ENCODE measurements around the gene DCLRE1B. TPM values are rescaled to one million over a fixed set of nuclear protein-coding genes. Genes with fewer than 3 reads are reported as not detected.

The DCLRE1B gene
- polyA plus RNA-seq, 1 donor (not counting 4 experiments of a cell fraction or from before 2014, with no cell fraction given): 5.4 TPM

DNA sequence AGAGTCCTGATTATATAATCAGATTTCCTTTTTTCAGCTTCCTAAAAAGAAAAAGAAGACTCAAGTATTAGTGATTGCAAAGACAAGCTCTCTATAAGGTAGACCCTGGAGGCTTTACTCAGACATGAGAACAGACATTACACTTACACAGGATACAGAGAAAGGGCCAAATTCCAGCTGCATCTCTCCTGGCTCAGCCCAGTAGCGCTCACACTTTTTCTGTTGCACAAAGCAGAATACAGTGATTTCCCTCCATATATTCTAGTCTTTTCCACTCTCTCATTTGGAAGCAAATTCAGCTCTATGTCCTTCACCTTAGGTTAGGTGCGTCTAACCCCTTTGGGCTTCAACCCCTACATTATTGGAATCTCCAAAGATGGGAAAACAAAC is 48.7 kb upstream of the DCLRE1B start:
- H3K27me3 ChIP-seq (ENCODE audit: control insufficient read depth, extremely low read depth, insufficient read depth, low read length): no peaks in the 10 kb centered on the region
- no peak for TF ChIP-seq EZH2 (IDR thresholded peaks at IDR 0.05; ENCODE audit: low read length)
- TF ChIP-seq CTCF (optimal IDR thresholded peaks at IDR 0.05 in 1 of 3, IDR thresholded peaks at IDR 0.05 in 1 of 3, conservative IDR thresholded peaks at IDR 0.05 in 1 of 3; ENCODE audit: extremely low read depth in 1 of 3, insufficient read depth in 2 of 3, low read length in 3 of 3): no peak
- no peak for FAIRE-seq
- no peaks in the 10 kb centered on the region for H3K79me2 ChIP-seq (ENCODE audit: control insufficient read depth, insufficient read depth, low read length)
- H3K4me2 ChIP-seq (ENCODE audit: control insufficient read depth, extremely low read depth, insufficient read depth, low read depth, low read length): no peak overlapping the region
- no peaks in the 10 kb centered on the region for H3K9me1 ChIP-seq (ENCODE audit: control insufficient read depth, extremely low read depth, insufficient read depth, low read length)
- dilution Hi-C loops (cut with MboI; ENCODE audit: extremely low pct_ligation_motif_present, low sequenced_read_pairs): no loop called here
- no peaks in the 10 kb centered on the region for H3K36me3 ChIP-seq (ENCODE audit: control insufficient read depth in 2 of 2, extremely low read depth in 1 of 2, insufficient read depth in 2 of 2, low read length in 2 of 2)
- peaks cover 29% of the 10 kb centered on the region for H3K4me1 ChIP-seq (ENCODE audit: control insufficient read depth, extremely low read depth, insufficient read depth, low read length)
- no peak for DNase-seq (ENCODE audit: low read depth, low spot score)
- no peaks in the 10 kb centered on the region for H3K9me3 ChIP-seq (ENCODE audit: control insufficient read depth, low read depth, low read length)
- H3K4me3 ChIP-seq (ENCODE audit: control insufficient read depth in 2 of 3, extremely low read depth in 1 of 3, insufficient read depth in 2 of 3, low read depth in 1 of 3, low read length in 3 of 3): no peak overlapping the region
- H4K20me1 ChIP-seq (ENCODE audit: control insufficient read depth, extremely low read depth, insufficient read depth, low read length): no peaks in the 10 kb centered on the region
- H3K27ac ChIP-seq (ENCODE audit: control insufficient read depth, insufficient read depth, low read length): no peak overlapping the region
- peak overlapping the region; percentile 59 for H2AFZ ChIP-seq (ENCODE audit: control insufficient read depth, low read length)
- no peak overlapping the region for H3K9ac ChIP-seq (ENCODE audit: control insufficient read depth, extremely low read depth, insufficient read depth, low read length)

- no peak for FAIRE-seq
- no peak overlapping the region for H3K9ac ChIP-seq (ENCODE audit: control insufficient read depth, extremely low read depth, insufficient read depth, low read length)
- TF ChIP-seq CTCF (optimal IDR thresholded peaks at IDR 0.05 in 1 of 3, IDR thresholded peaks at IDR 0.05 in 1 of 3, conservative IDR thresholded peaks at IDR 0.05 in 1 of 3; ENCODE audit: extremely low read depth in 1 of 3, insufficient read depth in 2 of 3, low read length in 3 of 3) (no peak), EZH2 (IDR thresholded peaks at IDR 0.05; ENCODE audit: low read length) (no peak)
- no peak overlapping the region for H3K4me2 ChIP-seq (ENCODE audit: control insufficient read depth, extremely low read depth, insufficient read depth, low read depth, low read length)
- H3K9me1 ChIP-seq (ENCODE audit: control insufficient read depth, extremely low read depth, insufficient read depth, low read length): no peaks in the 10 kb centered on the region
- no peak overlapping the region for H2AFZ ChIP-seq (ENCODE audit: control insufficient read depth, low read length)
- no peaks in the 10 kb centered on the region for H4K20me1 ChIP-seq (ENCODE audit: control insufficient read depth, extremely low read depth, insufficient read depth, low read length)
- dilution Hi-C loops (cut with MboI; ENCODE audit: extremely low pct_ligation_motif_present, low sequenced_read_pairs): no loop called here
- no peaks in the 10 kb centered on the region for H3K27me3 ChIP-seq (ENCODE audit: control insufficient read depth, extremely low read depth, insufficient read depth, low read length)
- H3K27ac ChIP-seq (ENCODE audit: control insufficient read depth, insufficient read depth, low read length): no peak overlapping the region
- no peaks in the 10 kb centered on the region for H3K36me3 ChIP-seq (ENCODE audit: control insufficient read depth in 2 of 2, extremely low read depth in 1 of 2, insufficient read depth in 2 of 2, low read length in 2 of 2)
- H3K79me2 ChIP-seq (ENCODE audit: control insufficient read depth, insufficient read depth, low read length): no peaks in the 10 kb centered on the region
- no peaks in the 10 kb centered on the region for H3K9me3 ChIP-seq (ENCODE audit: control insufficient read depth, low read depth, low read length)
- H3K4me3 ChIP-seq (ENCODE audit: control insufficient read depth in 2 of 3, extremely low read depth in 1 of 3, insufficient read depth in 2 of 3, low read depth in 1 of 3, low read length in 3 of 3): no peak overlapping the region
- H3K4me1 ChIP-seq (ENCODE audit: control insufficient read depth, extremely low read depth, insufficient read depth, low read length): peaks cover 33% of the 10 kb centered on the region
- no peak for DNase-seq (ENCODE audit: low read depth, low spot score)
These were observed 47.4 kb upstream of the DCLRE1B start for GRCh38 chr1:113857776-113858175.
